PC-3 (cell line): ENCODE results near the gene HES7.

Experiments used
- CTCF ChIP-seq: fragments of 300-600 bp; sonication (generic); conservative IDR thresholded peaks from 2 replicates; pipeline ENCODE4 v1.5.1; 2017; ENCODE audit warnings: antibody characterized with exemption, low read depth, mild to moderate bottlenecking, low read length
- EZH2 ChIP-seq: fragments of 300-600 bp; sonication (generic); IDR thresholded peaks from one replicate; pipeline ENCODE4 v1.6.1; 2017; ENCODE audit warnings: antibody characterized with exemption, mild to moderate bottlenecking, low read length; ENCODE audit not compliant: unreplicated experiment
- EZH2phosphoT487 ChIP-seq: fragments of 300-600 bp; sonication (generic); IDR thresholded peaks from 2 replicates; pipeline ENCODE4 v1.6.1; 2018; ENCODE audit warnings: mild to moderate bottlenecking, antibody characterized with exemption, low read length, borderline replicate concordance

- no peak for TF ChIP-seq CTCF
- TF ChIP-seq EZH2 = no peak
- TF ChIP-seq EZH2phosphoT487 = no peak
These were observed 48.8 kb downstream of the HES7 start for GRCh38 chr17:8075081-8075480.
